Astrocyte (in vitro differentiated cells and primary cell): ENCODE data around the gene JAKMIP1. TPM values are rescaled to one million over a fixed set of nuclear protein-coding genes. Genes with fewer than 3 reads are reported as not detected.

Source experiments
- DNase-seq: peaks from one replicate; pipeline ENCODE4 v3.0.0-alpha.2; 2010; ENCODE audit warnings: low read depth
- FAIRE-seq: peaks from 2 replicates; lab custom pipeline; 2011; peaks lifted over from hg19 to GRCh38; lab: Jason Lieb, UNC
- H2AFZ ChIP-seq: 2 replicates; pipeline ENCODE4 v1.6.0; 2012; ENCODE audit warnings: low read depth, low read length, inconsistent platforms
- H3K27ac ChIP-seq: 2 replicates; pipeline ENCODE4 v1.5.1; 2011; ENCODE audit warnings: low read depth, low read length, inconsistent platforms
- H3K27me3 ChIP-seq: 2 replicates; pipeline ENCODE4 v1.6.0; 2011; ENCODE audit warnings: low read length, inconsistent platforms; ENCODE audit not compliant: insufficient read depth
- H3K36me3 ChIP-seq: 2 replicates; pipeline ENCODE4 v1.5.1; 2011; ENCODE audit warnings: low read length, inconsistent platforms; ENCODE audit not compliant: insufficient read depth
- H3K4me1 ChIP-seq: 2 replicates; pipeline ENCODE4 v1.5.1; 2011; ENCODE audit warnings: low read length, inconsistent platforms; ENCODE audit not compliant: insufficient read depth
- H3K4me2 ChIP-seq: 2 replicates; pipeline ENCODE4 v1.6.0; 2012; ENCODE audit warnings: low read length, inconsistent platforms
- H3K4me3 ChIP-seq: 2 replicates; pipeline ENCODE4 v1.5.1; 2011; ENCODE audit warnings: low read depth, mild to moderate bottlenecking, low read length, inconsistent platforms; ENCODE audit not compliant: insufficient read depth
- H3K79me2 ChIP-seq: 2 replicates; pipeline ENCODE4 v1.6.0; 2012; ENCODE audit warnings: mild to moderate bottlenecking, low read length, inconsistent platforms; ENCODE audit not compliant: insufficient read depth
- H3K9ac ChIP-seq: 2 replicates; pipeline ENCODE4 v1.6.0; 2012; ENCODE audit warnings: mild to moderate bottlenecking, low read length, inconsistent platforms
- H3K9me3 ChIP-seq: 2 replicates; pipeline ENCODE4 v1.5.1; 2012; ENCODE audit warnings: low read depth, mild to moderate bottlenecking, low read length, inconsistent platforms; ENCODE audit not compliant: insufficient read depth
- H4K20me1 ChIP-seq: 2 replicates; pipeline ENCODE4 v1.6.0; 2012; ENCODE audit warnings: low read length, inconsistent platforms; ENCODE audit not compliant: insufficient read depth
- H3K27ac Mint-ChIP-seq: one replicate; pipeline ENCODE4 v1.8.0; 2021; ENCODE audit warnings: mild to moderate bottlenecking, mixed read lengths; ENCODE audit not compliant: unreplicated experiment
- H3K27me3 Mint-ChIP-seq: one replicate; pipeline ENCODE4 v1.8.0; 2021; ENCODE audit warnings: low read depth, mixed read lengths; ENCODE audit not compliant: unreplicated experiment
- H3K36me3 Mint-ChIP-seq: one replicate; pipeline ENCODE4 v1.8.0; 2021; ENCODE audit warnings: low read depth, mixed read lengths; ENCODE audit not compliant: unreplicated experiment
- H3K4me1 Mint-ChIP-seq: one replicate; pipeline ENCODE4 v1.8.0; 2021; ENCODE audit warnings: low read depth, mixed read lengths; ENCODE audit not compliant: unreplicated experiment
- H3K4me3 Mint-ChIP-seq: one replicate; pipeline ENCODE4 v1.8.0; 2021; ENCODE audit warnings: mild to moderate bottlenecking, moderate library complexity, mixed read lengths; ENCODE audit not compliant: unreplicated experiment
- H3K9me3 Mint-ChIP-seq: one replicate; pipeline ENCODE4 v1.8.0; 2021; ENCODE audit warnings: mild to moderate bottlenecking, mixed read lengths; ENCODE audit not compliant: unreplicated experiment
- CTCF ChIP-seq: IDR thresholded peaks from 2 replicates; pipeline ENCODE4 v1.5.1; 2011; ENCODE audit warnings: low read depth, mild to moderate bottlenecking, inconsistent platforms, low read length, moderate library complexity; ENCODE audit not compliant: insufficient read depth
- EZH2 ChIP-seq: IDR thresholded peaks from 2 replicates; pipeline ENCODE4 v1.6.1; 2012; ENCODE audit warnings: mild to moderate bottlenecking, low read length, inconsistent platforms; ENCODE audit not compliant: insufficient read depth
- total RNA-seq: library from RNA; stranded (reverse); gene quantifications from 2 replicates; pipeline ENCODE4 v1.2.1, GENCODE V29; 2021

The JAKMIP1 gene
- total RNA-seq, 1 donor from 2014 or later: 0.50 TPM

- H3K36me3 ChIP-seq: no peaks in the 10 kb centered on the region
- Mint-ChIP-seq H3K9me3 (peaks cover 3% of the 10 kb centered on the region), H3K4me1 (no peaks in the 10 kb centered on the region), H3K27me3 (peaks cover 49% of the 10 kb centered on the region), H3K36me3 (no peaks in the 10 kb centered on the region), H3K27ac (no peak overlapping the region), H3K4me3 (no peak overlapping the region)
- FAIRE-seq (no peak), DNase-seq (no peak)
- TF ChIP-seq EZH2 (no peak), CTCF (no peak)
- H3K4me3 ChIP-seq: no peak overlapping the region
- no peaks in the 10 kb centered on the region for H3K9me3 ChIP-seq
- no peak overlapping the region for H2AFZ ChIP-seq
- H3K4me2 ChIP-seq: no peak overlapping the region
- H4K20me1 ChIP-seq: no peaks in the 10 kb centered on the region
- H3K4me1 ChIP-seq: no peaks in the 10 kb centered on the region
- peaks cover 15% of the 10 kb centered on the region for H3K27me3 ChIP-seq
- no peak overlapping the region for H3K9ac ChIP-seq
- H3K79me2 ChIP-seq: no peaks in the 10 kb centered on the region
- no peak overlapping the region for H3K27ac ChIP-seq
Measured at GRCh38 chr4:6011686-6012085, 188.7 kb downstream of the JAKMIP1 start.

GRCh38 chr4:6011271-6011671, 189.1 kb downstream of the JAKMIP1 start:
- H3K27ac Mint-ChIP-seq: no peak overlapping the region
- FAIRE-seq (no peak), DNase-seq (no peak)
- Histone ChIP-seq H3K36me3 (no peaks in the 10 kb centered on the region), H3K79me2 (no peaks in the 10 kb centered on the region), H4K20me1 (no peaks in the 10 kb centered on the region), H3K9me3 (no peaks in the 10 kb centered on the region), H3K4me3 (no peak overlapping the region), H3K27ac (no peak overlapping the region), H3K9ac (no peak overlapping the region), H3K27me3 (peaks cover 15% of the 10 kb centered on the region), H3K4me2 (no peak overlapping the region), H2AFZ (no peak overlapping the region), H3K4me1 (no peaks in the 10 kb centered on the region)
- H3K4me3 Mint-ChIP-seq: no peak overlapping the region
- TF ChIP-seq CTCF (no peak), EZH2 (no peak)
- no peaks in the 10 kb centered on the region for H3K4me1 Mint-ChIP-seq
- no peaks in the 10 kb centered on the region for H3K36me3 Mint-ChIP-seq
- H3K9me3 Mint-ChIP-seq: peaks cover 3% of the 10 kb centered on the region
- peaks cover 53% of the 10 kb centered on the region for H3K27me3 Mint-ChIP-seq

- Mint-ChIP-seq H3K9me3 (peaks cover 3% of the 10 kb centered on the region), H3K36me3 (no peaks in the 10 kb centered on the region), H3K27me3 (peaks cover 58% of the 10 kb centered on the region), H3K4me1 (no peaks in the 10 kb centered on the region), H3K27ac (no peak overlapping the region), H3K4me3 (no peak overlapping the region)
- Histone ChIP-seq H3K4me1 (no peaks in the 10 kb centered on the region), H2AFZ (no peak overlapping the region), H4K20me1 (no peaks in the 10 kb centered on the region), H3K27me3 (peaks cover 15% of the 10 kb centered on the region), H3K4me3 (no peak overlapping the region), H3K79me2 (no peaks in the 10 kb centered on the region), H3K9me3 (no peaks in the 10 kb centered on the region), H3K27ac (no peak overlapping the region), H3K9ac (no peak overlapping the region), H3K36me3 (no peaks in the 10 kb centered on the region), H3K4me2 (no peak overlapping the region)
- TF ChIP-seq EZH2: no peak
- DNase-seq (no peak), FAIRE-seq (no peak)
Measured at GRCh38 chr4:6010789-6011188, 189.6 kb downstream of the JAKMIP1 start.
